GM23338 (cell line): Measurements from ENCODE around the gene RIN3. TPM values are rescaled to one million over a fixed set of nuclear protein-coding genes. Genes with fewer than 3 reads are reported as not detected.

ENCODE experiments used
- ATAC-seq: fragments of 200-7000 bp; cut with Tn5 transposase; 3 replicates; pipeline ENCODE4 v1.9.1; 2020
- DNase-seq: peaks from one replicate; pipeline ENCODE4 v3.0.0-alpha.2; 2015; ENCODE audit warnings: low spot score
- H2AFZ ChIP-seq: fragments of 200-600 bp; sonication (generic); 2 replicates; pipeline ENCODE4 v1.8.0; 2016; ENCODE audit warnings: antibody characterized with exemption, mild to moderate bottlenecking, moderate library complexity
- H3F3A ChIP-seq: fragments of 200-600 bp; sonication (generic); replicated peaks from 2 replicates; pipeline ENCODE4 v1.8.0; 2017; ENCODE audit warnings: antibody characterized with exemption, mixed run types, low read depth
- H3K27ac ChIP-seq: fragments of 200-600 bp; sonication (generic); 2 replicates; pipeline ENCODE4 v1.6.1; 2016; ENCODE audit warnings: low read depth
- H3K27me3 ChIP-seq: fragments of 200-600 bp; sonication (generic); 2 replicates; pipeline ENCODE4 v1.8.0; 2016; ENCODE audit warnings: mild to moderate bottlenecking, mixed run types, moderate library complexity; ENCODE audit not compliant: insufficient read depth
- H3K36me3 ChIP-seq: fragments of 200-600 bp; sonication (generic); 2 replicates; pipeline ENCODE4 v1.8.0; 2016; ENCODE audit warnings: mild to moderate bottlenecking; ENCODE audit not compliant: insufficient read depth
- H3K4me1 ChIP-seq: fragments of 200-600 bp; sonication (generic); 2 replicates; pipeline ENCODE4 v1.8.0; 2016; ENCODE audit warnings: mild to moderate bottlenecking, moderate library complexity; ENCODE audit not compliant: insufficient read depth
- H3K4me2 ChIP-seq: fragments of 200-600 bp; sonication (generic); 2 replicates; pipeline ENCODE4 v1.7.1; 2017; ENCODE audit warnings: mixed run types
- H3K4me3 ChIP-seq: fragments of 200-600 bp; sonication (generic); 2 replicates; pipeline ENCODE4 v1.6.1; 2016; ENCODE audit warnings: mixed run types
- H3K79me2 ChIP-seq: fragments of 200-600 bp; sonication (generic); replicated peaks from 2 replicates; pipeline ENCODE4 v1.8.0; 2017; ENCODE audit warnings: mild to moderate bottlenecking; ENCODE audit not compliant: insufficient read depth
- H3K9me2 ChIP-seq: fragments of 200-600 bp; sonication (generic); 2 replicates; pipeline ENCODE4 v1.8.0; 2017; ENCODE audit not compliant: insufficient read depth
- H4K20me1 ChIP-seq: fragments of 200-600 bp; sonication (generic); replicated peaks from 2 replicates; pipeline ENCODE4 v1.8.0; 2017; ENCODE audit warnings: mild to moderate bottlenecking; ENCODE audit not compliant: insufficient read depth
- H3K27ac Mint-ChIP-seq: 2 replicates; pipeline ENCODE4 v1.8.0; 2020; ENCODE audit warnings: inconsistent platforms, mild to moderate bottlenecking, moderate library complexity, mixed read lengths
- H3K27me3 Mint-ChIP-seq: 3 replicates; pipeline ENCODE4 v1.8.0; 2022; ENCODE audit warnings: low read depth, mild to moderate bottlenecking, moderate library complexity, mixed read lengths, inconsistent platforms; ENCODE audit not compliant: insufficient read depth, poor library complexity
- H3K36me3 Mint-ChIP-seq: 3 replicates; pipeline ENCODE4 v1.8.0; 2021; ENCODE audit warnings: low read depth, mild to moderate bottlenecking, inconsistent platforms, moderate library complexity, mixed read lengths
- H3K4me1 Mint-ChIP-seq: 3 replicates; pipeline ENCODE4 v1.8.0; 2020; ENCODE audit warnings: mild to moderate bottlenecking, inconsistent platforms, mixed read lengths
- H3K4me3 Mint-ChIP-seq: 3 replicates; pipeline ENCODE4 v1.8.0; 2021; ENCODE audit warnings: moderate library complexity, mild to moderate bottlenecking, inconsistent platforms, mixed read lengths
- H3K9me3 Mint-ChIP-seq: 3 replicates; pipeline ENCODE4 v1.8.0; 2020; ENCODE audit warnings: moderate library complexity, mild to moderate bottlenecking, inconsistent platforms, mixed read lengths
- CREB1 ChIP-seq: fragments of 250-450 bp; sonication (Bioruptor Pico); IDR thresholded peaks from 2 replicates; pipeline ENCODE4 v1.5.0; 2020; ENCODE audit warnings: low read depth, mild to moderate bottlenecking, moderate library complexity
- ETS1 ChIP-seq: IDR thresholded peaks from 2 replicates; pipeline ENCODE4 v1.6.1; 2016; ENCODE audit warnings: antibody characterized with exemption
- EZH2 ChIP-seq: fragments of 200-600 bp; sonication (generic); IDR thresholded peaks from one replicate; pipeline ENCODE4 v1.8.0; 2017; ENCODE audit warnings: antibody characterized with exemption, mild to moderate bottlenecking, low read depth; ENCODE audit not compliant: unreplicated experiment
- EZH2phosphoT487 ChIP-seq: fragments of 200-600 bp; sonication (generic); IDR thresholded peaks from one replicate; pipeline ENCODE4 v1.8.1; 2018; ENCODE audit warnings: antibody characterized with exemption; ENCODE audit not compliant: unreplicated experiment
- JUNB ChIP-seq: IDR thresholded peaks from one replicate; pipeline ENCODE4 v1.6.1; 2016; ENCODE audit warnings: antibody characterized with exemption; ENCODE audit not compliant: unreplicated experiment
- NANOG ChIP-seq: IDR thresholded peaks from 2 replicates; pipeline ENCODE4 v1.6.1; 2016; ENCODE audit warnings: antibody characterized with exemption, borderline replicate concordance
- ZNF114 ChIP-seq: fragments of 250-450 bp; sonication (Bioruptor Pico); IDR thresholded peaks from 2 replicates; pipeline ENCODE4 v1.5.0; 2020; ENCODE audit warnings: mild to moderate bottlenecking, moderate library complexity
- ZNF331 ChIP-seq: fragments of 250-450 bp; sonication (Bioruptor Pico); IDR thresholded peaks from 2 replicates; pipeline ENCODE4 v1.5.0; 2020; ENCODE audit warnings: low read depth, mild to moderate bottlenecking, moderate library complexity
- polyA plus RNA-seq: library from polyadenylated mRNA; unstranded; fragments of >200 nt; fragmentation: Nextera tagmentation; extraction: Ambion mirVana; gene quantifications from 2 replicates; pipeline ENCODE4 v1.2.1, GENCODE V29; 2016
- total RNA-seq: library from RNA; depleted of rRNA; stranded (reverse); fragments of >200 nt; shearing (Covaris generic); gene quantifications from 2 replicates; pipeline ENCODE4 v1.2.3, GENCODE V29; 2014
- TF ChIP-seq, protein P1 (sequence below): IDR thresholded peaks from one replicate; pipeline ENCODE4 v1.6.1; 2018; ENCODE audit warnings: antibody characterized with exemption; ENCODE audit not compliant: unreplicated experiment
- TF ChIP-seq, protein P2 (sequence below), 2 experiments: fragments of 200-600 bp in 1 of 2; sonication (generic) in 1 of 2; conservative IDR thresholded peaks; 2 replicates each; pipeline versions ENCODE4 v1.5.1 to v1.6.1; 2016 to 2017; ENCODE audit warnings: antibody characterized with exemption in 2 of 2, low read depth in 2 of 2, mild to moderate bottlenecking in 2 of 2, moderate library complexity in 1 of 2

Gene RIN3
- total and polyA plus RNA-seq, 2 experiments from 2014 or later: 0.97 to 1.5 TPM

DNA sequence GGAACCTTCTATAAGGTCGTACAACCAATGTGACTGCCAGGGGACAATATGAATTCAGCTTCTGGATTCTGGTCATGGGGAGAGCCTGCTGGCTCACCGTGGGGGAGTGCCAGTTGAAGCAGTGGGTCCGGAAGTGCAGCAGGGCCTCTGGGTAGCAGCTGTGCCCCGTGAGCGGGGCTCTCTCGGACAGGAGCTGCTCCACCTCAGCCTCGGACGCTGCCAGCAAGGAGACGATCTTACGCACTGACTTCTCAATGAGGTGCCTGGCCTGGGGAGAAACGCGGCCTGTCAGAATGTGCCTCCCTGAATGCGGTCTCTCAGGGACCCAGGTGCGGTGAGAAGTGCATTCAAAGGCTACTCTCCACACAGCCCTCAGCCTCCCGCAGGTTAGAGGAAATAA, 192.8 kb downstream of the RIN3 start (continued):
- TF ChIP-seq, protein P1, sequence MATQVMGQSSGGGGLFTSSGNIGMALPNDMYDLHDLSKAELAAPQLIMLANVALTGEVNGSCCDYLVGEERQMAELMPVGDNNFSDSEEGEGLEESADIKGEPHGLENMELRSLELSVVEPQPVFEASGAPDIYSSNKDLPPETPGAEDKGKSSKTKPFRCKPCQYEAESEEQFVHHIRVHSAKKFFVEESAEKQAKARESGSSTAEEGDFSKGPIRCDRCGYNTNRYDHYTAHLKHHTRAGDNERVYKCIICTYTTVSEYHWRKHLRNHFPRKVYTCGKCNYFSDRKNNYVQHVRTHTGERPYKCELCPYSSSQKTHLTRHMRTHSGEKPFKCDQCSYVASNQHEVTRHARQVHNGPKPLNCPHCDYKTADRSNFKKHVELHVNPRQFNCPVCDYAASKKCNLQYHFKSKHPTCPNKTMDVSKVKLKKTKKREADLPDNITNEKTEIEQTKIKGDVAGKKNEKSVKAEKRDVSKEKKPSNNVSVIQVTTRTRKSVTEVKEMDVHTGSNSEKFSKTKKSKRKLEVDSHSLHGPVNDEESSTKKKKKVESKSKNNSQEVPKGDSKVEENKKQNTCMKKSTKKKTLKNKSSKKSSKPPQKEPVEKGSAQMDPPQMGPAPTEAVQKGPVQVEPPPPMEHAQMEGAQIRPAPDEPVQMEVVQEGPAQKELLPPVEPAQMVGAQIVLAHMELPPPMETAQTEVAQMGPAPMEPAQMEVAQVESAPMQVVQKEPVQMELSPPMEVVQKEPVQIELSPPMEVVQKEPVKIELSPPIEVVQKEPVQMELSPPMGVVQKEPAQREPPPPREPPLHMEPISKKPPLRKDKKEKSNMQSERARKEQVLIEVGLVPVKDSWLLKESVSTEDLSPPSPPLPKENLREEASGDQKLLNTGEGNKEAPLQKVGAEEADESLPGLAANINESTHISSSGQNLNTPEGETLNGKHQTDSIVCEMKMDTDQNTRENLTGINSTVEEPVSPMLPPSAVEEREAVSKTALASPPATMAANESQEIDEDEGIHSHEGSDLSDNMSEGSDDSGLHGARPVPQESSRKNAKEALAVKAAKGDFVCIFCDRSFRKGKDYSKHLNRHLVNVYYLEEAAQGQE: no peak
- TF ChIP-seq EZH2phosphoT487 (no peak), ZNF114 (CRISPR knock-in tag) (no peak), ZNF331 (CRISPR knock-in tag) (no peak), CREB1 (CRISPR knock-in tag) (no peak), NANOG (no peak)

DNA sequence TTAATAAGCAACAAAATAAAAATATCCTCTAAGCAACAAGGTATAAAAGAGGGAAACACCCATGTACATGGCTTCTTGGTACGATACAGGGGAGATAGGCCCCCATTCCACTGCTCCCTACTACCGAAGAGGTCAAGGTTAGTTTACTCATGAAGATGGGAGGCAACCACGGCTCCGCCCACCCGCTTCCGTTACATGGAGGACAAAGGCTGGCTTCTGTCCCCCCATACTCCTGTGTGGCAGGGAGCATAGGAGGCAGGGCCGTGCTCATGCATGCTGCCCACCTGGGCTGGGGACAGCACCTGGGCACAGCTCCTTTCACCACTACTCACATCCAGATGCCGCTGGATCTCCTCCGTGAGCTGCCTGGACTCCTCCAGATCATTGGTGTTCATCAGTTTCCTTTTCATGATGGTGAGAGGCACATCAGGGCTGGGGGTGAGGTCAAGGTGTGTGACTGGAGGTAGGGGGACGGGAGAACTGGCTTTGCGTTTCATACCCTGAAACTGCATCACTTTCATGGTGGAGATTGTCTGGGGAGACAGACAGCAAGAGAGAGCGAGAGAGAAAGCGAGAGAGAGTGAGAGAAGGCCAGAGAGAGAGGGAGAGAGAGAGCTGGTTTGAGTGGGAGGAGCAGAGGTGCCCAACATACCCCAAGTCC, 195.9 kb downstream of the RIN3 start:
- peaks cover 23% of the 10 kb centered on the region for H3K36me3 Mint-ChIP-seq
- H3K4me1 Mint-ChIP-seq: peaks cover 2% of the 10 kb centered on the region; the same call in 1 of the 3 replicates
- Histone ChIP-seq H3K4me2 (no peak overlapping the region), H3K4me1 (no peaks in the 10 kb centered on the region), H2AFZ (no peak overlapping the region), H4K20me1 (peaks cover 5% of the 10 kb centered on the region; the same call in 1 of the 2 replicates), H3K4me3 (no peak overlapping the region), H3K27ac (no peak overlapping the region), H3K9me2 (no peaks in the 10 kb centered on the region), H3K36me3 (peaks cover 3% of the 10 kb centered on the region), H3K27me3 (no peaks in the 10 kb centered on the region), H3F3A (no peaks in the 10 kb centered on the region), H3K79me2 (no peaks in the 10 kb centered on the region)
- DNase-seq: no peak
- peak overlapping the region; percentile 49 for H3K27ac Mint-ChIP-seq
- ATAC-seq: no peak
- H3K4me3 Mint-ChIP-seq: no peak overlapping the region
- H3K9me3 Mint-ChIP-seq: no peaks in the 10 kb centered on the region
- peaks cover 4% of the 10 kb centered on the region for H3K27me3 Mint-ChIP-seq
- TF ChIP-seq ZNF114 (CRISPR knock-in tag) (no peak), JUNB (no peak), ETS1 (no peak), NANOG (no peak), EZH2phosphoT487 (no peak), CREB1 (CRISPR knock-in tag) (no peak), EZH2 (no peak)
- TF ChIP-seq, protein P1: no peak
- TF ChIP-seq, protein P2, sequence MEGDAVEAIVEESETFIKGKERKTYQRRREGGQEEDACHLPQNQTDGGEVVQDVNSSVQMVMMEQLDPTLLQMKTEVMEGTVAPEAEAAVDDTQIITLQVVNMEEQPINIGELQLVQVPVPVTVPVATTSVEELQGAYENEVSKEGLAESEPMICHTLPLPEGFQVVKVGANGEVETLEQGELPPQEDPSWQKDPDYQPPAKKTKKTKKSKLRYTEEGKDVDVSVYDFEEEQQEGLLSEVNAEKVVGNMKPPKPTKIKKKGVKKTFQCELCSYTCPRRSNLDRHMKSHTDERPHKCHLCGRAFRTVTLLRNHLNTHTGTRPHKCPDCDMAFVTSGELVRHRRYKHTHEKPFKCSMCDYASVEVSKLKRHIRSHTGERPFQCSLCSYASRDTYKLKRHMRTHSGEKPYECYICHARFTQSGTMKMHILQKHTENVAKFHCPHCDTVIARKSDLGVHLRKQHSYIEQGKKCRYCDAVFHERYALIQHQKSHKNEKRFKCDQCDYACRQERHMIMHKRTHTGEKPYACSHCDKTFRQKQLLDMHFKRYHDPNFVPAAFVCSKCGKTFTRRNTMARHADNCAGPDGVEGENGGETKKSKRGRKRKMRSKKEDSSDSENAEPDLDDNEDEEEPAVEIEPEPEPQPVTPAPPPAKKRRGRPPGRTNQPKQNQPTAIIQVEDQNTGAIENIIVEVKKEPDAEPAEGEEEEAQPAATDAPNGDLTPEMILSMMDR (conservative IDR thresholded peaks at IDR 0.05; ENCODE audit: low read depth in 2 of 2): no peak
